ENCODE data around the gene ERBB4. TPM values are rescaled to one million over a fixed set of nuclear protein-coding genes. Genes with fewer than 3 reads are reported as not detected.
"Not testable (repeated sequence)": the region's sequence is repeated elsewhere in the genome, so short reads cannot be mapped to it uniquely, and the experiment has no call there.

Gene ERBB4
- total RNA-seq, 3 donors from 2014 or later, result 1.6 to 53.1 (median 18.4) TPM

DNA sequence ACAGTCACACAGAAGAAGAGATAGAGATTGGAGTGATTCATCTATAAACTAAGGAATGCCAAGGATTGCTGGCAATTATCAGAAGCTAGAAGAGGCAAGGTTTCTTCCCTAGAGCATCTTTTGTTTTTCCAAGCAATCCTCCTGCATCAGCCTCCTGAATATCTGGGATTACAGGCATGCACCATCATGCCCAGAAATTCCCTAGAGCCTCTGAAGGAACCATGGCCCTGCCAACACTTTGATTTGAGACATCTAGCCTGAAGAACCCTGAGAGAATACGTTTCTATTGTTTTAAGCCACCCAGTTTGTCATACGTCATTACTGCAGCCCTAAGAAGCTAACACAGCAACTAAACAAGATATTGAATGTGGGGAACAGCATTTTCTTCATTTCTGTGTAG is 525.0 kb downstream of the ERBB4 start:
- TF ChIP-seq POLR2A (IDR thresholded peaks at IDR 0.05) (no peak), POLR2AphosphoS5 (IDR thresholded peaks at IDR 0.05) (no peak)
- TF ChIP-seq, protein P1, sequence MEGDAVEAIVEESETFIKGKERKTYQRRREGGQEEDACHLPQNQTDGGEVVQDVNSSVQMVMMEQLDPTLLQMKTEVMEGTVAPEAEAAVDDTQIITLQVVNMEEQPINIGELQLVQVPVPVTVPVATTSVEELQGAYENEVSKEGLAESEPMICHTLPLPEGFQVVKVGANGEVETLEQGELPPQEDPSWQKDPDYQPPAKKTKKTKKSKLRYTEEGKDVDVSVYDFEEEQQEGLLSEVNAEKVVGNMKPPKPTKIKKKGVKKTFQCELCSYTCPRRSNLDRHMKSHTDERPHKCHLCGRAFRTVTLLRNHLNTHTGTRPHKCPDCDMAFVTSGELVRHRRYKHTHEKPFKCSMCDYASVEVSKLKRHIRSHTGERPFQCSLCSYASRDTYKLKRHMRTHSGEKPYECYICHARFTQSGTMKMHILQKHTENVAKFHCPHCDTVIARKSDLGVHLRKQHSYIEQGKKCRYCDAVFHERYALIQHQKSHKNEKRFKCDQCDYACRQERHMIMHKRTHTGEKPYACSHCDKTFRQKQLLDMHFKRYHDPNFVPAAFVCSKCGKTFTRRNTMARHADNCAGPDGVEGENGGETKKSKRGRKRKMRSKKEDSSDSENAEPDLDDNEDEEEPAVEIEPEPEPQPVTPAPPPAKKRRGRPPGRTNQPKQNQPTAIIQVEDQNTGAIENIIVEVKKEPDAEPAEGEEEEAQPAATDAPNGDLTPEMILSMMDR (IDR thresholded peaks at IDR 0.05), result no peak
- no peak for DNase-seq (ENCODE audit: low spot score in 2 of 2)
- Histone ChIP-seq H3K9me3 (no peaks in the 10 kb centered on the region), H3K4me1 (no peaks in the 10 kb centered on the region), H3K27me3 (no peaks in the 10 kb centered on the region), H3K4me3 (no peak overlapping the region), H3K27ac (no peak overlapping the region), H3K36me3 (no peaks in the 10 kb centered on the region)
- intact Hi-C loops (cut with DNase I; ENCODE audit: low total_unique reads), result no loop called here

- H3K4me3 ChIP-seq; H3K4me1 ChIP-seq; intact Hi-C loops (cut with DNase I; ENCODE audit: low total_unique reads); H3K27me3 ChIP-seq; H3K9me3 ChIP-seq; H3K27ac ChIP-seq; H3K36me3 ChIP-seq; DNase-seq (ENCODE audit: low spot score in 2 of 2): not testable (repeated sequence)
Measured at GRCh38 chr2:212010305-212010704, 528.3 kb downstream of the ERBB4 start.

DNA sequence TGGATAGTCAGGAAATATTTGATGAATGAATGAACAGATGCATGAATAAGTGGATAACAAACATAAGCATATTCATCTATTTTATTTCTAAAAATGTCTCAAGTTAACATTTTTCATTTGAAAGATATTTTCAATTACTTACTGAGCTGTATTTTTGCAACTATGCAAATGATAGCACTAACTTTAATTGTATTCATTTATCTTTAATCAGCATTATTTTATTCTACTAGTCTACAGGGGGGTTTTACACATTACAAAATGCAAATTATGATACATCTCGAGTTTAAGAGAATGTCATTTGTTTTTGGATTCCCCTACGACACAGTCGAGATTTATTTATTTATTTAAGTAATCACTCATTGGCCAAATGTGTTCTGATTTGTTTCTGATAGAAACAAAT is 530.6 kb downstream of the ERBB4 start:
- no peaks in the 10 kb centered on the region for H3K27me3 ChIP-seq
- intact Hi-C loops (cut with DNase I; ENCODE audit: low total_unique reads), result no loop called here
- H3K4me1 ChIP-seq, result no peaks in the 10 kb centered on the region
- H3K36me3 ChIP-seq, result no peaks in the 10 kb centered on the region
- no peak overlapping the region for H3K4me3 ChIP-seq
- H3K9me3 ChIP-seq, result no peaks in the 10 kb centered on the region
- no peak overlapping the region for H3K27ac ChIP-seq
- TF ChIP-seq POLR2A (IDR thresholded peaks at IDR 0.05) (no peak), POLR2AphosphoS5 (IDR thresholded peaks at IDR 0.05) (no peak)
- TF ChIP-seq, protein P1 (IDR thresholded peaks at IDR 0.05), result no peak
- no peak for DNase-seq (ENCODE audit: low spot score in 2 of 2)

- no peak for TF ChIP-seq POLR2A (IDR thresholded peaks at IDR 0.05)
- TF ChIP-seq, protein P1 (IDR thresholded peaks at IDR 0.05), result no peak
- no peak for TF ChIP-seq POLR2AphosphoS5 (IDR thresholded peaks at IDR 0.05)
- DNase-seq (ENCODE audit: low spot score in 2 of 2), result no peak
Measured at GRCh38 chr2:212005085-212005671, 533.4 kb downstream of the ERBB4 start.

GRCh38 chr2:212001325-212001724 is 537.3 kb downstream of the ERBB4 start:
- H3K4me1 ChIP-seq, result no peaks in the 10 kb centered on the region
- H3K27ac ChIP-seq, result no peak overlapping the region
- H3K36me3 ChIP-seq, result no peaks in the 10 kb centered on the region
- intact Hi-C loops (cut with DNase I; ENCODE audit: low total_unique reads), result no loop called here
- no peaks in the 10 kb centered on the region for H3K9me3 ChIP-seq
- TF ChIP-seq POLR2AphosphoS5 (IDR thresholded peaks at IDR 0.05) (no peak), POLR2A (IDR thresholded peaks at IDR 0.05) (no peak)
- TF ChIP-seq, protein P1 (IDR thresholded peaks at IDR 0.05), result no peak
- no peaks in the 10 kb centered on the region for H3K27me3 ChIP-seq
- no peak for DNase-seq (ENCODE audit: low spot score in 2 of 2)
- H3K4me3 ChIP-seq, result no peak overlapping the region

More at GRCh38 chr2:212005085-212005671, 533.4 kb downstream of the ERBB4 start:
- Histone ChIP-seq H3K9me3 (no peaks in the 10 kb centered on the region), H3K27ac (no peak overlapping the region), H3K4me3 (no peak overlapping the region), H3K36me3 (no peaks in the 10 kb centered on the region), H3K4me1 (no peaks in the 10 kb centered on the region), H3K27me3 (no peaks in the 10 kb centered on the region)
- intact Hi-C loops (cut with DNase I; ENCODE audit: low total_unique reads), result no loop called here

- no peak overlapping the region for H3K27ac ChIP-seq
- H3K27me3 ChIP-seq, result no peaks in the 10 kb centered on the region
- TF ChIP-seq, protein P1 (IDR thresholded peaks at IDR 0.05), result no peak
- no peak for TF ChIP-seq POLR2A (IDR thresholded peaks at IDR 0.05)
- no peak for TF ChIP-seq POLR2AphosphoS5 (IDR thresholded peaks at IDR 0.05)
- no peaks in the 10 kb centered on the region for H3K9me3 ChIP-seq
- H3K4me1 ChIP-seq, result no peaks in the 10 kb centered on the region
- no peak for DNase-seq (ENCODE audit: low spot score in 2 of 2)
- H3K36me3 ChIP-seq, result no peaks in the 10 kb centered on the region
- H3K4me3 ChIP-seq, result no peak overlapping the region
- intact Hi-C loops (cut with DNase I; ENCODE audit: low total_unique reads), result no loop called here
Measured at GRCh38 chr2:211996857-211997256, 541.7 kb downstream of the ERBB4 start.

Data from breast epithelium (tissue), 4 donors.